Effector memory CD4-positive, alpha-beta T cell (primary cell): ENCODE measurements around the gene OXER1.

ENCODE experiments used
- DNase-seq, 3 donors: peaks; one replicate each; pipeline ENCODE4 v3.0.0-alpha.2; 2020
- H3K27ac ChIP-seq: 2 replicates; pipeline ENCODE4 v1.7.0; 2013; ENCODE audit warnings: mild to moderate bottlenecking, low read length, moderate library complexity; ENCODE audit not compliant: insufficient read depth, poor library complexity, severe bottlenecking
- H3K27me3 ChIP-seq: replicated peaks from 2 replicates; pipeline ENCODE4 v1.7.0; 2013; ENCODE audit warnings: mild to moderate bottlenecking, low read length; ENCODE audit not compliant: insufficient read depth, control insufficient read depth, poor library complexity, severe bottlenecking
- H3K36me3 ChIP-seq: 2 replicates; pipeline ENCODE4 v1.7.0; 2013; ENCODE audit warnings: mild to moderate bottlenecking, low read length, moderate library complexity; ENCODE audit not compliant: control insufficient read depth, insufficient read depth
- H3K4me1 ChIP-seq: 2 replicates; pipeline ENCODE4 v1.7.0; 2013; ENCODE audit warnings: low read length, mild to moderate bottlenecking; ENCODE audit not compliant: control insufficient read depth, insufficient read depth, poor library complexity, severe bottlenecking
- H3K4me3 ChIP-seq: 2 replicates; pipeline ENCODE4 v1.7.0; 2013; ENCODE audit warnings: low read length, low read depth, mild to moderate bottlenecking; ENCODE audit not compliant: insufficient read depth, poor library complexity, severe bottlenecking
- H3K9me3 ChIP-seq: 2 replicates; pipeline ENCODE4 v1.7.0; 2013; ENCODE audit warnings: mild to moderate bottlenecking, low read length, moderate library complexity; ENCODE audit not compliant: control insufficient read depth

The OXER1 gene

DNA sequence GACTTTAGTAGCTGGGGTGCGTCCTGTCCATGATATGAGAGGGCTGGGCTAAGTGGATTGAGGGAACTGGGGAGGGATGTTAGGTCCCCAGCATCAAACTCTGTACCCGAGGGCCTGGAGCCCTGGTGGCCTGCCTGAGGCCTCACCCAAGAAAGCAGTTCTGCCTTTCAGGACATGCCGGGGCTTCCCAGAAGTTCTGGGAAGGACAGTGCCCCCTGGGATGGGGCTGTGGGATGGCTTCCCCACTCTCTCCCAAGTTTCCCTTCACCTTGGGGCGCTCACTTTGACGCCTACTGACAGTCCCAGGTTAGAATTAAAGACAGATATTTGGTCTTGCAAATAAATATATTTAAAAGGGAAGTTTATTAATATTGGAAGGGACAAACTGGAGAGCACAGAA, 1.8 kb downstream of the OXER1 start:
- no peaks in the 10 kb centered on the region for H3K36me3 ChIP-seq
- H3K27me3 ChIP-seq, result no peaks in the 10 kb centered on the region
- H3K4me1 ChIP-seq, result no peaks in the 10 kb centered on the region
- H3K27ac ChIP-seq, result no peak overlapping the region
- DNase-seq, result no peak
- no peak overlapping the region for H3K4me3 ChIP-seq
- no peaks in the 10 kb centered on the region for H3K9me3 ChIP-seq

- H3K4me1 ChIP-seq, result no peaks in the 10 kb centered on the region
- no peak for DNase-seq
- H3K27me3 ChIP-seq, result no peaks in the 10 kb centered on the region
- no peaks in the 10 kb centered on the region for H3K36me3 ChIP-seq
- no peaks in the 10 kb centered on the region for H3K9me3 ChIP-seq
- H3K4me3 ChIP-seq, result no peak overlapping the region
- no peak overlapping the region for H3K27ac ChIP-seq
These were observed 2.4 kb downstream of the OXER1 start for GRCh38 chr2:42761554-42761953.

DNA sequence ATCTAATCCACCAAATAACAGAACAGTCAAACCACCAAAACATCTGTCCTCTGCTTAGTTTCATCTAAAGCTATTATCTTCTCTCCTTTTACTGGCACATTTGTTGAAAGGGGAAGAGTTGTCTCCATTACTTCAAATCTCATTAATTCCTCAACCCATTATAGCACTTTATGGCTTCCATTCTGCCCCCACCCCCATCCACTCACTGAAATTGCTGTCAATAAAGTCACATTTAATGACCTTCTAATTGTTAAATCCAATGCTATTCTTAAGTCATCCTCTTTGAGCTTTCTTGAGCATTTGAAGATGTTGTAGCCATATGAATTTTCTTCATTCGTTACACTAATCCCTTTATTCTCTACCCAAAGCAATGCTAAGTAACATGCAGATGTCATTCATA, 5.2 kb downstream of the OXER1 start:
- H3K9me3 ChIP-seq, result no peaks in the 10 kb centered on the region
- no peak for DNase-seq
- H3K27ac ChIP-seq, result no peak overlapping the region
- H3K27me3 ChIP-seq, result no peaks in the 10 kb centered on the region
- no peaks in the 10 kb centered on the region for H3K4me1 ChIP-seq
- H3K4me3 ChIP-seq, result no peak overlapping the region
- no peaks in the 10 kb centered on the region for H3K36me3 ChIP-seq

- Histone ChIP-seq H3K4me1 (no peaks in the 10 kb centered on the region), H3K9me3 (no peaks in the 10 kb centered on the region), H3K4me3 (no peak overlapping the region), H3K36me3 (no peaks in the 10 kb centered on the region), H3K27ac (no peak overlapping the region), H3K27me3 (no peaks in the 10 kb centered on the region)
- DNase-seq, result no peak
These were observed 5.8 kb downstream of the OXER1 start for GRCh38 chr2:42757981-42758740.

GRCh38 chr2:42756966-42757513, 6.9 kb downstream of the OXER1 start:
- H3K4me3 ChIP-seq, result no peak overlapping the region
- DNase-seq, result no peak
- H3K27me3 ChIP-seq, result no peaks in the 10 kb centered on the region
- H3K36me3 ChIP-seq, result no peaks in the 10 kb centered on the region
- no peaks in the 10 kb centered on the region for H3K9me3 ChIP-seq
- H3K4me1 ChIP-seq, result no peaks in the 10 kb centered on the region
- no peak overlapping the region for H3K27ac ChIP-seq

GRCh38 chr2:42756150-42756775, 7.7 kb downstream of the OXER1 start:
- DNase-seq, result no peak
- Histone ChIP-seq H3K36me3 (no peaks in the 10 kb centered on the region), H3K9me3 (no peaks in the 10 kb centered on the region), H3K27me3 (no peaks in the 10 kb centered on the region), H3K4me3 (no peak overlapping the region), H3K27ac (no peak overlapping the region), H3K4me1 (no peaks in the 10 kb centered on the region)

DNA sequence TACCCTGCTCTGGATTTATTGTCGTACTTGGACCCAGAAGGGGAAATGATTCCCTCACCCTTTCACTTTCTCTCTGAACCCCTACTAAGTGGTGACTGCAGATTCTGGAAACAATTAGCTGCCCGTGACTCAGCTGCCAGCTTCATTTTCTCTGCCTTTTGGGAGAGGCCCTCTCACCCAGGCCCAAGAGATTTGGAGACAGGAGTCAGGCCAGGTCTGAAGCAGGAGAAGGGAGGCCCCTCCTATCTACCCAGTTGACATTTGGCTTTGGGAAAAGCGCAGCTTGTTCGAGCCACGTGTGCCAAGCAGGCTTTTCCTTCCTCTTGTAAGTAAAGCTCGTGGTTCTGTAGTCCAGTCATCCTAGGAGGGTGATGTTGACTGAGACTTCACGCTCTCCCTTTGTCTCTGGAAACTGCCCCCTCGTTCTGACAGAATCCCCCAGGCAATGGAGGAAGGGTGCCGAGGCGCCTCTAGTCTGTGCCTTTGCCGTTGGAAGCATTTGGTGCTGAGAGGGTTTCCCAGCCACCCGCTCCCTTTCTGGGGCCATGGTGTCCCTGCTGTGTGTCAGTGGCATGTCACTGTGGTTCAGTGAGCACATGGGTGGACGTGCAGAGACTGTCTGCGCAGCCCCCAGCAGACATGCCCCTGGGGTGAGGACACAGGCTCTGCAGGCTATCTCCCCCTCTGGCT, 8.6 kb downstream of the OXER1 start:
- Histone ChIP-seq H3K4me1 (no peaks in the 10 kb centered on the region), H3K36me3 (no peaks in the 10 kb centered on the region), H3K27me3 (no peaks in the 10 kb centered on the region), H3K4me3 (no peak overlapping the region), H3K27ac (no peak overlapping the region), H3K9me3 (no peaks in the 10 kb centered on the region)
- no peak for DNase-seq

- H3K9me3 ChIP-seq, result no peaks in the 10 kb centered on the region
- H3K4me1 ChIP-seq, result no peaks in the 10 kb centered on the region
- H3K27me3 ChIP-seq, result no peaks in the 10 kb centered on the region
- no peaks in the 10 kb centered on the region for H3K36me3 ChIP-seq
- H3K4me3 ChIP-seq, result no peak overlapping the region
- H3K27ac ChIP-seq, result no peak overlapping the region
- no peak for DNase-seq
These were observed 9.2 kb downstream of the OXER1 start for GRCh38 chr2:42754776-42755140.

DNA sequence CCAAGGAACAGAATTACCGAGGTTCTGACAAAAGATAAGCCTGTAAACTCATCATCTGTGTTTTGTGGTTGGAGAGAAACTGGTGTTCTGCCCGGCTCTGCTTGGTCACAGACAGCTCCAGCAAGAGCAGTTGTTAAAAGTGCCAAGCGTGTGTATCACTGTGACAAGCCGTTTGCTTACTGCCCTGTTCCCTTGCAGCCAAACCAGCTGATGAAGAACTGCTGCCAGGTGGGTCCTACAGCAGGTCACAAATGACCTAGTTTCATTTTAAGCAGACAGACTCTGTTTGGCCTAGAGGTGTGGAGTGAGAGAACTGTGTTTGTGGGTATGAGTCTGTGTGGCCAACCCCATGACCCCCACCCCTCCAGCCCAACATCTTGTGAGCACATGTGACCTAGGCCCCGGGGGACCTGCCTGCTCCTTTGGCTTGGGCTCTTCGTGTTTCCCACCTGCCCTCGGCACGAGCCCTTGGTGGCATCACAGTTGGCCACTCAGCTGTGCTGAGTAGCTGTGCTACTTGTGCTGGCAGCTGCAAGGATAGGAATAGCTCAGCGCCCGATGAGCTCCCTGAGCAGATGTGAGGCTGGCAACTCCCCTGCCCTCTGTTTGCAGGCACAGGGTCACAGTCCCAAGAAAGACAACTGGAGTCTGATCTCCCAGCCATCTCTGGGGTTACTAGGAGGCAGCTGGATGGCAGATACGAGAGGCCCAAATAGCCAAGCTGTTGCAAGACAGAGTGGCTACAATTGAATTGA, 9.7 kb downstream of the OXER1 start:
- no peaks in the 10 kb centered on the region for H3K27me3 ChIP-seq
- H3K9me3 ChIP-seq, result no peaks in the 10 kb centered on the region
- no peak for DNase-seq
- H3K36me3 ChIP-seq, result no peaks in the 10 kb centered on the region
- no peak overlapping the region for H3K4me3 ChIP-seq
- H3K4me1 ChIP-seq, result no peaks in the 10 kb centered on the region
- no peak overlapping the region for H3K27ac ChIP-seq
